ENCODE measurements around the gene DENND4C. TPM values are rescaled to one million over a fixed set of nuclear protein-coding genes. Genes with fewer than 3 reads are reported as not detected.

DENND4C gene
- total RNA-seq, 1 donor from 2014 or later: 37.9 TPM

- no peaks in the 10 kb centered on the region for H3K36me3 ChIP-seq (ENCODE audit: control insufficient read depth, insufficient read depth, low read length)
- H3K4me3 ChIP-seq (ENCODE audit: low read depth, low read length): no peak overlapping the region
- DNase-seq (ENCODE audit: low read depth) (peak; percentile 8), FAIRE-seq (no peak)
- no peak for TF ChIP-seq CTCF (IDR thresholded peaks at IDR 0.05; ENCODE audit: insufficient read depth, low read length, severe bottlenecking)
- no peaks in the 10 kb centered on the region for H3K27me3 ChIP-seq (ENCODE audit: control insufficient read depth, insufficient read depth, low read length)
These were observed 21.3 kb upstream of the DENND4C start for GRCh38 chr9:19209188-19209587.

DNA sequence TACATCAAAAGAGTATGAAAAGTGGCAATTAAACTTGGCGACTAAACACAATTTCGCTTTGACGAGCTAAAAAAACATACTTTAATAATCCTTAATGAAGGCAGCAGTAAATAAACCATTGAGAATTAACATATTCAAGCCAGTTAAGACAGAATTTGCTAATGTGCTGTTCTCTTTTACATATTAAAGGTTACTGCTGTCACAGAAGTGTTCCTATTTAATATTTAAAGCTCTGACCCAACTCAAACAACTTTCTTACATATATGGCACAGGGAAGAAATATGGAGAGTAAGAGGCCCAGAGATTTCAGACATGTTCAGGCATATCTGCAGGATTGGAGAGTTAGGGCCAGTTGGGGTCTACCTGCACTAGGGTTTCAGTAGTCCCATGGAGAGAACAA lies 16.7 kb upstream of the DENND4C start:
- Histone ChIP-seq H3K27me3 (ENCODE audit: control insufficient read depth, insufficient read depth, low read length) (no peaks in the 10 kb centered on the region), H3K36me3 (ENCODE audit: control insufficient read depth, insufficient read depth, low read length) (no peaks in the 10 kb centered on the region), H3K4me3 (ENCODE audit: low read depth, low read length) (no peak overlapping the region)
- FAIRE-seq: no peak
- DNase-seq (ENCODE audit: low read depth): no peak
- TF ChIP-seq CTCF (IDR thresholded peaks at IDR 0.05; ENCODE audit: insufficient read depth, low read length, severe bottlenecking): no peak

DNA sequence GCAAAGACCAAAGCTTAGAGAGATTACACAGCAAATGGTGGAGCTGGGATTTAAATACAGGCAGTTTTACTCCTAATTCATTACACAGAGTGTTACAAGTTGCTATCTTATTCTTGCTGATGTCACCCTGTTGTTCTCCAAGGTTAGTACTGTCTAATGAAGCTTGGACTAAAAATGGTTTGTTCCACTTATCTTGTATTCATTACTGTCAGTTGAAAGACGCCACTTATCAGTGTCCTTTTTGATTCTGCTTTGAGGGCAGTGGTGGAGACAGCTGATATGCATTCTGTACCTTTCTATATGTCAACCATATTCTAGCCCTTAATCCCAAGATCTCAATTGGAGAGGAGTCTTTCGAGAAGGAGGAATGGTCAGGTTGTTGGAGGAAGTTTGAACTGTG lies 14.0 kb upstream of the DENND4C start:
- H3K27me3 ChIP-seq (ENCODE audit: control insufficient read depth, insufficient read depth, low read length): no peaks in the 10 kb centered on the region
- no peak for TF ChIP-seq CTCF (IDR thresholded peaks at IDR 0.05; ENCODE audit: insufficient read depth, low read length, severe bottlenecking)

DNA sequence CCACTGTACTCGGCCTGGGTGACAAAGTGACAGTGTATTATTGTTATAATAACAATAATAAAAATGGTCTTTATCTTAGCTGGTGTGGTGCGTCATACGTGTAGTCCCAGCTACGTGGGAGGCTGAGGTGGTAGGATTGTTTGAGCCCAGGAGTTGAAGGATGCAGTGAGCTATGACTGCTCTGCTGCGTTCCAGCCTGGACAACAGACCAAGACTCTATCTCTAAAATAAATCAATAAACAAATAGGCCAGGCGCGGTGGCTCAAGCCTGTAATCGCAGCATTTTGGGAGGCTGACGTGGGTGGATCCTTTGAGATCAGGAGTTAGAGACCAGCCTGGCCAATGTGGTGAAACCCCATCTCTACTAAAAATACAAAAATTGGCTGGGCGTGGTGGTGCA lies 9.2 kb upstream of the DENND4C start:
- DNase-seq (ENCODE audit: low read depth): no peak
- no peaks in the 10 kb centered on the region for H3K36me3 ChIP-seq (ENCODE audit: control insufficient read depth, insufficient read depth, low read length)
- no peak overlapping the region for H3K4me3 ChIP-seq (ENCODE audit: low read depth, low read length)
- no peak for FAIRE-seq
- no peaks in the 10 kb centered on the region for H3K27me3 ChIP-seq (ENCODE audit: control insufficient read depth, insufficient read depth, low read length)
- TF ChIP-seq CTCF (IDR thresholded peaks at IDR 0.05; ENCODE audit: insufficient read depth, low read length, severe bottlenecking): no peak

More for the DNA sequence above, 14.0 kb upstream of the DENND4C start:
- Histone ChIP-seq H3K36me3 (ENCODE audit: control insufficient read depth, insufficient read depth, low read length) (no peaks in the 10 kb centered on the region), H3K4me3 (ENCODE audit: low read depth, low read length) (no peak overlapping the region)
- DNase-seq (ENCODE audit: low read depth) (no peak), FAIRE-seq (no peak)

DNA sequence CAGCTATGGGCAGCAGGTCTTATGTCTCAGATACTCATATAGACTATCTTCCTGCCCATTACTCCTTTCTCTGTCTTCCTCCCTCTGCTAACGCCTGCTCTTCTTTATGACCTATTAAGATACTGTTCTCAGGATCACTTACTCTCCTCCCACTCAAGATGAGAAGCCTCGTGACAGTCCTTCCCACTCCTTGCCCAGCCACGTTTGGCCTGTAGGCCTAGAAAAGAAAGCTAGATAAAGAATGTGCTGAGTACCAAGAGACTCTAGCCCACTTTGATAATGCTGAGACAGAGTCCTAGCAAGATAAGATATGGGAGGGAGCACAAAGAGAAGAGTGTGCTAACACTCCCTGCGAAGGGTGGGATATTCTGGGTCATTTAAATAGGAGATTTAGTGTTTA lies 6.8 kb upstream of the DENND4C start:
- no peak for TF ChIP-seq CTCF (IDR thresholded peaks at IDR 0.05; ENCODE audit: insufficient read depth, low read length, severe bottlenecking)
- Histone ChIP-seq H3K27me3 (ENCODE audit: control insufficient read depth, insufficient read depth, low read length) (no peaks in the 10 kb centered on the region), H3K36me3 (ENCODE audit: control insufficient read depth, insufficient read depth, low read length) (no peaks in the 10 kb centered on the region), H3K4me3 (ENCODE audit: low read depth, low read length) (no peak overlapping the region)
- DNase-seq (ENCODE audit: low read depth): no peak
- no peak for FAIRE-seq

DNA sequence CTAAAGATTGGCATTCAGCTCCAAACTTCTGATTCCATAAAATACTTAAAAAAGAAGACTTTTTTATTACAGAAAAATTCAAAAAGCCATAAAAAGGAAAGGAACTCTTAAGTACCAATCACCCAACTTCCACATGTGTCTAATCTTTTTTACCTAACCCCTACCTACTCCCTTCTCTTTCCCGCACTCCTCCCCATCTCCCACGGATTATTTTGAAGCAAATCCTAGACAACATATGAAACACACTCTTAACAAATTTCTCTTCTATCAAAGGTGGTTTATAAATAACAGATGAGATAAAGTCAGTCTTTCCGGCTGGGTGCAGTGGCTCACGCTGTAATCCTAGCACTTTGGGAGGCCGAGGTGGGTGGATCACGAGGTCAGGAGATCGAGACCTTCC lies 5.9 kb upstream of the DENND4C start:
- FAIRE-seq (no peak), DNase-seq (ENCODE audit: low read depth) (no peak)
- H3K36me3 ChIP-seq (ENCODE audit: control insufficient read depth, insufficient read depth, low read length): no peaks in the 10 kb centered on the region
- TF ChIP-seq CTCF (IDR thresholded peaks at IDR 0.05; ENCODE audit: insufficient read depth, low read length, severe bottlenecking): no peak
- no peaks in the 10 kb centered on the region for H3K27me3 ChIP-seq (ENCODE audit: control insufficient read depth, insufficient read depth, low read length)
- no peak overlapping the region for H3K4me3 ChIP-seq (ENCODE audit: low read depth, low read length)

Measured in bronchial epithelial cell (primary cell).